ENCODE results near the gene GSTM2.
A peak's percentile ranks its signal among the peaks of the same experiment; 100 is the strongest.

Gene GSTM2

DNA sequence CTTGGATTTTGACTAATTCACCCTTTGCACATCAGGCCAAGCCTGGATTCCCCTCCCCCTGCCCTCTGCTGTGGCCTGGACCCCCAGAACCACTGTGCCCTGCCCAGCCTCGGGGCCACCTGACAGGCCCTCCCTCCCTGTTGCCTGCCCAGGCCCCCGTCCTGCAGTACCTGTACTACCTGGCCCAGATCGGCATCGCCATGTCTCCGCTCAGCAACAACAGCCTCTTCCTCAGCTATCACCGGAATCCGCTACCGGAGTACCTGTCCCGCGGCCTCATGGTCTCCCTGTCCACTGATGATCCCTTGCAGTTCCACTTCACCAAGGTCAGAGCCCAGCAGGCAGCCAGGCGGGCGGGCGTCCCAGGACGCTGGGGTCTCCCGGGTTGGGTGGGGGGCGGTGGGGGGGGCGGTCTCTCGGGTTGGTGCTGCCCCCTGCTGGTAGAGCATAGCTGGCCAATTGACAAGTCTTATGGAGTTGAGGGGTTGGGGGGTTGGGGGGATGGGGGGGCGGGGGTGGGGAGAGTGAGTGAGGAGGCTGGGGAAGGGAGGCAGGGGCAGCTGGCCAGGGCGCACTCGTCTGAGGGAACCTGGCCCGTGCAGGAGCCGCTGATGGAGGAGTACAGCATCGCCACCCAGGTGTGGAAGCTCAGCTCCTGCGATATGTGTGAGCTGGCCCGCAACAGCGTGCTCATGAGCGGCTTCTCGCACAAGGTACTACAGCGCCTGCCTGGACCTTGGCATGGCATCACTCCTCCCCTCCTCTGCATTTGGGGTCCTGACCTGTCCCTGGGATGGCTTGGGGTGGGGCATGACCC is 37.6 kb upstream of the GSTM2 start:
- DNase-seq: no peak

DNA sequence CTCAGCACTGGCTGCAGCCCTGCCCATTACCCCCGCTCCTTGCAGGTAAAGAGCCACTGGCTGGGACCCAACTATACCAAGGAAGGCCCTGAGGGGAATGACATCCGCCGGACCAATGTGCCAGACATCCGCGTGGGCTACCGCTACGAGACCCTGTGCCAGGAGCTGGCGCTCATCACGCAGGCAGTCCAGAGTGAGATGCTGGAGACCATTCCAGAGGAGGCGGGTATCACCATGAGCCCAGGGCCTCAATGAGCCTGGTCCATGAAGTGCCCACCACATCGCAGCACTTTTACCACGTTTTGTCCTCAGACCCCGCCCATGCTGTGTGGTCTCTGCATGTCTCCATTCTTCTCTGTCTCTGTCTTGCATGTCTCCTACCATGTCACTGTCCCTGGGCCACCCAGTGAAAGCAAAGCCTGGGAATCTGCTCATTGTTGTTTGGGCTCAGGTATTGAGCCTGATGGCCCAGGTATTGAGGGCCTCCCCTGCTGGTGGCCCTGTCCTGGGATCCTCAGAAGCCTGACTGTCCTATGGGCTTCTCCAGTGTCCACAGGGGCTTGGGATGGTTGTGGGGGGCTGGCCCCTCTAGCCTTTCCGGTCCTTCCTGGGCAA is 36.9 kb upstream of the GSTM2 start:
- no peak for DNase-seq

GRCh38 chr1:109631513-109632505 is 36.0 kb upstream of the GSTM2 start:
- no peak for DNase-seq

GRCh38 chr1:109632671-109633346 is 35.0 kb upstream of the GSTM2 start:
- no peak for DNase-seq

GRCh38 chr1:109634292-109634691 is 33.6 kb upstream of the GSTM2 start:
- DNase-seq: no peak

DNA sequence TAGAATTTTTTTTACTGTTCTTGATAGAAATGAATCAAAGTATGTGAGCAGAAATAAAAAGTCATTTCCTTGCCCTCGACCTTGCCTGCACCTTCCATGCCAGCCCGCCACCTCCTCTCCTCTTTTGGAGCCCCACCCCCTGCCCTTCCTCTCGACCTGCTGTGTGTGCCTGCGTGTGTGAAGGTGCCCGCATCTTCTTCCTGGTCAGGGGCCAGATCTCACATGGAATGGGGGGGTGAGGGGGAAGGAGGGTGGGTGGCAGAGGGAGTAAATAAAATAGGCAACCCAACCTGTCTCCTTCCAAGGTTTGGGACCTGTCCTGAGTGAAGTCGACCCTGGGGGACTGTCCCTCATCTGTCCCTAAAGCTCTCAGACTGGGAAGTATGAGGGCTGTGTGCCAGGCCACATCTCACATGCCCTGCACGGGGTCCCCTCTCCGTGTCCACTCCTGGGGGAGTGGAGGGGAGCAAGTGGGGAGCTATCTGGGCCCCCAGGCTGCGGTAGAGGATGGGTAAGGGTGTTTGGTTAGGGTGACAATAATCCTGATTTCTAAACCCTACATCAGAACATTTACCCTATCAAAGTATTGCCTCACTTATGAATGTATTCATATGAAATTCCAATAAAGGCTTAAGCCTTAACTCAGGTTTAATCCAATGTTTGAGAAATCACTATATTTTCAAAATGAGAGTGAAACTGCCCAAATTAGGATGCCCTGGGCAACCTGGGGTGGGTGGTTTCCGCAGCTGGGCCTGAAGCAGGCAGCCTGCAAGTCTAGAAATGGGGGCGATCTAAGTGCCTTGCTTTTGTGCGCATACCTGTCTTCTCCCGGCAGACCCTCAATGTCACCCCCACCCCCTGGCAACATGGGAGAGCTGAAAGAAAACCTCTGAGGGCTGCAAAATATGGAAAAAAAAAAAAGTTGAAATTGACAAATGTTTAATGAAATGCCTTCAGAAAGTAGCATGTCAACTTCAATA is 32.8 kb upstream of the GSTM2 start:
- DNase-seq: peak; percentile 25

GRCh38 chr1:109635862-109636200 is 32.0 kb upstream of the GSTM2 start:
- DNase-seq: no peak

- DNase-seq: no peak
Measured at GRCh38 chr1:109636201-109636952, 31.5 kb upstream of the GSTM2 start.

- DNase-seq: no peak
Measured at GRCh38 chr1:109637446-109637845, 30.4 kb upstream of the GSTM2 start.

DNA sequence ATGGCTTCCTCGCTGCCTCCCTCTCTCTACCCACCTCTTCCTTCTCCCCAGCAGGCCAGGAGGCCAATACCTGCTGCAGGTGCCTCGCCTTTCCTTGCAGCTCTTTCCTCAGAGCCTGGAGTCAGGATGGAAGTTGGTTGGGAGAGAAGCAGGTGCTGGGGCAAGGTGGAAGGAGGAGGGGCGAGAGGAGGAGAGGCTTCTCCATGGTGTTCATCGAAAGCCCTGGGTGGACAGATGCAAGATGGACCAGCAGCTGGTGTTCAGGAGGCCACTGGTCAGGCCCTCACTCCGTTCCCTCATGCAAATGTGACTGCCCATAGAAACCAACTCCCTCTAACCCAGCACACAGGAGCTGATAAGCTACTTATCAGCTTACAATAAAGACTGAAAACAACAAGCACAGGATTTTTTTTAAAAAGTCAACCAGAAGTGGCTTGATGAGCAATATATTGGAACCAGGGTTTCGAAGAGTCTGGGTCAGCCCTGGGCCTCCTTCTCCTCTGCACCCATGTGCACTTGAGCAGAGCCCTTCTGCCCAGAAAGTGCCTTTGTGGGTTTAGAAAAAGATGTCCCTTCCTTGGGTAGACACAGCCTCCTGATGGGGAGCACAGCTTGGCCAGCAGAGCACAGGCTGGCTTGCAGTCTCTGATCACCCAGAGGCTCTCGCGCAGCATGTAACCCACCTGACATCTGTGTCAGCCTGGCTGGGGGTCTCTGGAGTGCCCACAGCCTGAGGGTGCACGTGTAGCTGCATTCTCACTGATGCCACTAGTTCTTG is 28.6 kb upstream of the GSTM2 start:
- no peak for DNase-seq

GRCh38 chr1:109639841-109640184 is 28.0 kb upstream of the GSTM2 start:
- no peak for DNase-seq

- DNase-seq: peak; percentile 72
Measured at GRCh38 chr1:109640285-109640865, 27.5 kb upstream of the GSTM2 start.

DNA sequence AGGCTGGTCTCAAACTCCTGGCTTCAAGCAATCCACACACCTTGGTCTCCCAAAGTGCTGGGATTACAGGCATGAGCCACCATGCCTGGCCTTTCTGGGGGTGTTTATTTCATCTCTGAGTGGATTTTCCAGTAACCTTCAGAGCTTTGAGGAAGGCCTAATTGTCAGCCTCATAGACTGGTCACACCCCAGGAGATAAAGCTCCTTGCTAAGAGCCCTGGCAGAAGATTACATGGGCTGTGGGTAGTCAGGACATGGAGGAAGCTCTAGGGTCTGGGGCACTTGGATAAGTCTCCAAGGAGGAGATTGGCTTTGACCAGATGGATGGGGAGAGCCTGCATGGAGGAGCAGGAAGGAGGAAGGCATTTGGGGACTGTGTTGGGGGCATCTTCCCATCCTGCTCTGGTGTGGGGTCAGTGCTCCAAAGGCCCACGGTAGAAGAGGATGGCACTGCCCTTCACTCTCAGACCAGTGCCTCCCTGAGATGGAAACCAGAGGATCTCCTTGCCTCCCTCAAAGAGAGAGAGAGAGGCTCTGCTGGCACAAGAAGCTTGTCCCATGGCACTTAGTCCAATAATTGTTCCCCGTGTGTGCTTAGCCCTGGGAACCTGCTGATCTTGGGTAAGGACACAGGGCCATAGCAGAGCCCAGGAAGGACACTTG is 26.6 kb upstream of the GSTM2 start:
- DNase-seq: no peak

GRCh38 chr1:109641861-109642260 is 26.0 kb upstream of the GSTM2 start:
- no peak for DNase-seq

GRCh38 chr1:109642626-109643025 is 25.2 kb upstream of the GSTM2 start:
- no peak for DNase-seq

DNA sequence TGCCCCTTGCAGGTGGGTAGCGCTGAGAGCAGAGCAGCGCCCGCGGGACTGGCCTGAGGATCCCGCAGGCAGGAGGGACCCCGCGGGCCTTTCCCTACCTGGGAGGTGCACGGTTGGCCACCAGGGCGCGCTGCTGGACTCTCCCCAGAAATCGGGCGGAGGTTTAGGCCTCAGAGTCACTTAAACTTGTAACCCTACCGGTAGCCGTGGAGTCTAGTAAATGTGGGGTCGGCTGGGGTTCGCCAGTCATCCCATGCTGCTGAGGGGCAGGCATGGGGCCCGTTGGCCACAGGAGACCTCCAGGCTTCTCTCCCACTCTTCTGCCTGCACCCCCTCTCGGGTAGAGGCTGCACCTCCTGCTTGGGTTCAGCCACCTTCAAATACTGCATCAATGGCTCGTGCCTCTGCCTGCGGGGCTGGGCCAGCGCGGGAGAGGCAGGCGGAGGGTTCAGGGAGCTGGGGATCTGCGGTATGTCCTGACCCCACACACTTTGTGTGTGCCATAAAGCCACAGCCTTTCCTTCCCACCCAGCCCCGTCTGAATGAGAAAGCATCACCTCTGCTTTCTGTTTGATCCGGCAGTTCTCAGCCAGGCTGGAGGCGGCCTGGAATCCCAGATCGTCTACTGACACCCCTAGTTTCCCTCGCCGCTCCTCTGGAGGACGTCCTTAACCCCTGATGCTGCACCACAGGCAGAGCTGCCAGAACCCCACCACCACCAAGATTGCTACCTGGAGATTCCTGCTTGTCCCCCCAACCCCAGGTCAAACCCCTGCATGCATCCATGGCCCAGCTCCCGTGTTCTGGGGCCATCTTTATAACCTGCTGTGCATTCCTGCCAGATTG is 24.2 kb upstream of the GSTM2 start:
- peak; percentile 76 for DNase-seq

DNA sequence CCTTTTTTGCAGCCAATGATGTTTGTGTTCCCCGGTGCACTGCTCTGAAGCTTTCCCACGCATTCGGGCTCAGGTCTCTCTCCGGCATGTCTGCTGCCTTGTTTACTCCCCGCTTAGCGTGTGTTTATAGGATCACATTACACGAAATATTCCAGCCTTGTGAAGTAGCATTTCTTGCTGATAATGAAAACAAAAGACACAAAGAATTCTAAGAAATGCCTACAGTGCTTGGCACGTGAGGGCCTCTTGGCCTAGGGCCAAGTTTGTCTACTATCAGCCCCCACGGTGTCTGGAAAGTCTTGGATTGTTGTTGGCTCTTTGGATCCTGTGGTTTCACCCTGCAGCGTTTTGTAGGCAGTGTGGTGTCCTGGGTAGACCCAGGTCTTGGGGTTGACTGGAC is 23.2 kb upstream of the GSTM2 start:
- DNase-seq: no peak

GRCh38 chr1:109649491-109649914 is 18.4 kb upstream of the GSTM2 start:
- peak; percentile 11 for DNase-seq

Measured in RPMI8226 (cell line).